ENCODE measurements around the gene POLE3. TPM values are rescaled to one million over a fixed set of nuclear protein-coding genes. Genes with fewer than 3 reads are reported as not detected.

The POLE3 gene
- total RNA-seq, 1 donor from 2014 or later, result 46.6 TPM

- TF ChIP-seq CTCF (IDR thresholded peaks at IDR 0.05; ENCODE audit: insufficient read depth, low read length, severe bottlenecking), result no peak
- Histone ChIP-seq H3K36me3 (ENCODE audit: control insufficient read depth, insufficient read depth, low read length) (no peaks in the 10 kb centered on the region), H3K27me3 (ENCODE audit: control insufficient read depth, insufficient read depth, low read length) (no peaks in the 10 kb centered on the region), H3K4me3 (ENCODE audit: low read depth, low read length) (no peak overlapping the region)
- DNase-seq (ENCODE audit: low read depth), result peak; percentile 61
- FAIRE-seq, result no peak
Measured at GRCh38 chr9:113427629-113428028, 17.2 kb upstream of the POLE3 start.

GRCh38 chr9:113426701-113427100, 16.2 kb upstream of the POLE3 start:
- FAIRE-seq, result no peak
- no peak overlapping the region for H3K4me3 ChIP-seq (ENCODE audit: low read depth, low read length)

GRCh38 chr9:113425072-113425471, 14.6 kb upstream of the POLE3 start:
- DNase-seq (ENCODE audit: low read depth) (no peak), FAIRE-seq (no peak)
- H3K4me3 ChIP-seq (ENCODE audit: low read depth, low read length), result no peak overlapping the region
- H3K36me3 ChIP-seq (ENCODE audit: control insufficient read depth, insufficient read depth, low read length), result no peaks in the 10 kb centered on the region
- TF ChIP-seq CTCF (IDR thresholded peaks at IDR 0.05; ENCODE audit: insufficient read depth, low read length, severe bottlenecking), result no peak
- no peaks in the 10 kb centered on the region for H3K27me3 ChIP-seq (ENCODE audit: control insufficient read depth, insufficient read depth, low read length)

More at GRCh38 chr9:113426701-113427100, 16.2 kb upstream of the POLE3 start:
- no peak for TF ChIP-seq CTCF (IDR thresholded peaks at IDR 0.05; ENCODE audit: insufficient read depth, low read length, severe bottlenecking)
- DNase-seq (ENCODE audit: low read depth), result no peak
- Histone ChIP-seq H3K27me3 (ENCODE audit: control insufficient read depth, insufficient read depth, low read length) (no peaks in the 10 kb centered on the region), H3K36me3 (ENCODE audit: control insufficient read depth, insufficient read depth, low read length) (no peaks in the 10 kb centered on the region)

- no peaks in the 10 kb centered on the region for H3K36me3 ChIP-seq (ENCODE audit: control insufficient read depth, insufficient read depth, low read length)
- no peaks in the 10 kb centered on the region for H3K27me3 ChIP-seq (ENCODE audit: control insufficient read depth, insufficient read depth, low read length)
- no peak for FAIRE-seq
- no peak overlapping the region for H3K4me3 ChIP-seq (ENCODE audit: low read depth, low read length)
- DNase-seq (ENCODE audit: low read depth), result no peak
- no peak for TF ChIP-seq CTCF (IDR thresholded peaks at IDR 0.05; ENCODE audit: insufficient read depth, low read length, severe bottlenecking)
Measured at GRCh38 chr9:113421726-113422125, 11.3 kb upstream of the POLE3 start.

- TF ChIP-seq CTCF (IDR thresholded peaks at IDR 0.05; ENCODE audit: insufficient read depth, low read length, severe bottlenecking), result peak; percentile 3
- no peaks in the 10 kb centered on the region for H3K27me3 ChIP-seq (ENCODE audit: control insufficient read depth, insufficient read depth, low read length)
- H3K36me3 ChIP-seq (ENCODE audit: control insufficient read depth, insufficient read depth, low read length), result no peaks in the 10 kb centered on the region
- no peak overlapping the region for H3K4me3 ChIP-seq (ENCODE audit: low read depth, low read length)
- no peak for FAIRE-seq
- no peak for DNase-seq (ENCODE audit: low read depth)
Measured at GRCh38 chr9:113417370-113417769, 6.9 kb upstream of the POLE3 start.

GRCh38 chr9:113416149-113416721, 5.8 kb upstream of the POLE3 start:
- DNase-seq (ENCODE audit: low read depth), result no peak

More at GRCh38 chr9:113416149-113416721, 5.8 kb upstream of the POLE3 start:
- no peaks in the 10 kb centered on the region for H3K27me3 ChIP-seq (ENCODE audit: control insufficient read depth, insufficient read depth, low read length)
- no peak for FAIRE-seq
- no peak for TF ChIP-seq CTCF (IDR thresholded peaks at IDR 0.05; ENCODE audit: insufficient read depth, low read length, severe bottlenecking)
- H3K4me3 ChIP-seq (ENCODE audit: low read depth, low read length), result no peak overlapping the region
- no peaks in the 10 kb centered on the region for H3K36me3 ChIP-seq (ENCODE audit: control insufficient read depth, insufficient read depth, low read length)

Data from bronchial epithelial cell (primary cell).